HUES48 (cell line): Measurements from ENCODE around the gene XPC.

Source experiments
- H3K27ac ChIP-seq: one replicate; pipeline ENCODE4 v1.7.0; 2013; ENCODE audit warnings: low read depth, low read length, inconsistent platforms
- H3K27me3 ChIP-seq: 2 replicates; pipeline ENCODE4 v1.6.1; 2013; ENCODE audit warnings: mild to moderate bottlenecking, low read length; ENCODE audit not compliant: control insufficient read depth, insufficient read depth
- H3K36me3 ChIP-seq: 2 replicates; pipeline ENCODE4 v1.6.1; 2013; ENCODE audit warnings: low read length; ENCODE audit not compliant: control insufficient read depth, insufficient read depth
- H3K4me1 ChIP-seq: 2 replicates; pipeline ENCODE4 v1.6.1; 2013; ENCODE audit warnings: mild to moderate bottlenecking, low read length; ENCODE audit not compliant: control insufficient read depth, insufficient read depth
- H3K4me3 ChIP-seq: 2 replicates; pipeline ENCODE4 v1.5.1; 2013; ENCODE audit warnings: mild to moderate bottlenecking, low read depth, low read length
- H3K9ac ChIP-seq: 2 replicates; pipeline ENCODE4 v1.6.1; 2013; ENCODE audit warnings: mild to moderate bottlenecking, low read depth, low read length, moderate library complexity
- H3K9me3 ChIP-seq: 2 replicates; pipeline ENCODE4 v1.6.1; 2013; ENCODE audit warnings: low read length; ENCODE audit not compliant: control insufficient read depth, insufficient read depth

XPC gene

DNA sequence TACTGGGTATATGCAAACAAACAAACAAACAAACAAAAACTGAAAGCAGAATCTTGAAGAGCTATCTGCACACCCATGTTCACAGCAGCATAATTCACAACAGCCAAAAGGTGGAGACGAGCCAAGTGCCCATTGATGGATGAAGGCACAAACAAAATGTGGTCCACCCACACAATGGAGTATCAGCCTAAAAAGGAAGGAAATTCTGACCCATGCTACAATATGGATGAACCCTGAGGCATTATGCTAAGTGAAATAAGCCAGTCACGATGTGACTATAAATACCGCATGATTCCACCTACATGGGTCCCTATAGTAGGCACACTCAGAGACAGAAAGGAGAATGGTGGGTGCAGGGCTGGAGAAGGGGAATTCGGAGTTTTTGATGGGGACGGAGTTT lies 24.1 kb downstream of the XPC start:
- H3K9me3 ChIP-seq, result no peaks in the 10 kb centered on the region
- H3K4me1 ChIP-seq, result no peaks in the 10 kb centered on the region
- no peak overlapping the region for H3K4me3 ChIP-seq
- no peaks in the 10 kb centered on the region for H3K27me3 ChIP-seq
- H3K9ac ChIP-seq, result no peak overlapping the region
- peaks cover 70% of the 10 kb centered on the region for H3K36me3 ChIP-seq
- H3K27ac ChIP-seq, result no peak overlapping the region

DNA sequence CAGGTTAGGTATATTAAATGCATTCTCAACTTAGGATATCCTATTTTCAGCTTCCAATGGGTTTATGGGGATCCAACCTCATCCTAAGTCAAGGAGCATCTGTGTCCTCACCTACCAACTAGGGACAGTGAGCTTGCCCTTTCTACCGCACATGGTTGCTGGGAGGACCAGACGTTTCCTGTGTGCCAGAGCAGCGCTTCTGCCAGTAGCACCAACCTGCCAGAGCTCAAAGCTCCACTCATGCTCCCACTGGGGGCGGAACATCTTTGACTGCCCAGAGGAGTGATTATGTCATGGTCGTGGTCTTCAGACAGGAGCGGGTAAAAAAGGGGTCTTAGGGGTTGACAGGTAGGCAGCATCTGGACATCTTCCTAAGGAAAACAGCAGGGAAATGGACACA lies 24.7 kb downstream of the XPC start:
- H3K27ac ChIP-seq, result no peak overlapping the region
- peaks cover 64% of the 10 kb centered on the region for H3K36me3 ChIP-seq
- no peaks in the 10 kb centered on the region for H3K27me3 ChIP-seq
- H3K9ac ChIP-seq, result no peak overlapping the region
- no peaks in the 10 kb centered on the region for H3K4me1 ChIP-seq
- no peak overlapping the region for H3K4me3 ChIP-seq
- no peaks in the 10 kb centered on the region for H3K9me3 ChIP-seq

DNA sequence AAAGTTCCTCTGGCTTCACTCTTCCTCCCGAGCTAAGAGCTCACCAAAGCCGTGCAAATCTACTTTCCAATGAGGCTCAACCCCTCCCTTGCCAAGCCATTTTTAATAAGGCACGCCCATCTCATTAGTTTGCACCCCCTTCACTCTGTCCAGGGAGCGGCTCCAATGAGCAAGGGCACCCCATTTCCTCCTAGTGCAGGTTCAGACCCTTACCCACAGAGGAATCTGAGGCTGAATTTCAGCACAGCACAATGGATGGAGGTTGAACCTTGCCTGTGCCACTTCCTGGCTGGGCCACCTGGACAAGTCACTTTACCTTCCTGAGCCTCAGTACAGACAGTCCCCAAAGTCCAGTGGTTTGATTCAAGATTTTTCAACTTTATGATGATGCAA lies 25.4 kb downstream of the XPC start:
- no peaks in the 10 kb centered on the region for H3K27me3 ChIP-seq
- H3K36me3 ChIP-seq, result peaks cover 60% of the 10 kb centered on the region
- H3K27ac ChIP-seq, result no peak overlapping the region
- no peaks in the 10 kb centered on the region for H3K9me3 ChIP-seq
- H3K4me1 ChIP-seq, result peaks cover 5% of the 10 kb centered on the region; the same call in 1 of the 2 replicates
- no peak overlapping the region for H3K4me3 ChIP-seq
- H3K9ac ChIP-seq, result no peak overlapping the region

DNA sequence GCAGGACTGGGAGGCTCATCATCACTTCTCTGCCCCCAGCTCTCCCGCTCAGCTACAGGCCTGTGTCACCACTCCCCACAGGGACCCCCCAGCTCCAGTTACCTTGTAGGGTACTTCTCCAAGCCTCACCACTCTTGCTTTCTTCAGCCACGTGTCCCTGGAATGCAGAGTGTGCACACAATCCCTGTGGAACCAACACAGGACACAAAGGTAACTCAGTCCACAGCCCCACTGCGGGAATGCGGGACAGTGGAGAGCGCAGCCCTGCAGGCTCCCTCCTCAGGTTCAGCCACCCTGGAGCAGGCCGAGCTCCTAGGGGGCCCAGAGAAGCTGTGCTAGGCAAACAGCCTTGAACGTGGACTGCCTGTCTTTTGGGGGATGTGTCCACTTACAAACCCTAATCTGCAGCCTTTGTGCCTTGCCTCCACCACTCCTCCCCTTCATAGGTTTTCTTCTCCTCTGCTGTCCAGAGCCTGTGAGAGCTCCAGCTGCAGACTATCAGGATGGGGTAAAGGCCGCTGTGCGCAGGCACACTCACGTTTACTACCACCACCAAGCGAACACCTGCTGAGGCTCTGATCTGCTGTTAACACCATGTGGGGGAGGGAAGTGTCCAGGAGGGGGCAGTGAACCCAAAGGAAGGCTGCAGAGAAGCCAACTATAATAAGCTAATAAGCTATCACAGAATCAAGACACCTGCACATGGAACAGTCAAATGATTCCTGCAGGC lies 26.0 kb downstream of the XPC start:
- Histone ChIP-seq H3K27me3 (no peaks in the 10 kb centered on the region), H3K9me3 (no peaks in the 10 kb centered on the region), H3K27ac (no peak overlapping the region), H3K9ac (no peak overlapping the region), H3K4me3 (no peak overlapping the region), H3K36me3 (peaks cover 58% of the 10 kb centered on the region), H3K4me1 (peaks cover 8% of the 10 kb centered on the region; the same call in 1 of the 2 replicates)

DNA sequence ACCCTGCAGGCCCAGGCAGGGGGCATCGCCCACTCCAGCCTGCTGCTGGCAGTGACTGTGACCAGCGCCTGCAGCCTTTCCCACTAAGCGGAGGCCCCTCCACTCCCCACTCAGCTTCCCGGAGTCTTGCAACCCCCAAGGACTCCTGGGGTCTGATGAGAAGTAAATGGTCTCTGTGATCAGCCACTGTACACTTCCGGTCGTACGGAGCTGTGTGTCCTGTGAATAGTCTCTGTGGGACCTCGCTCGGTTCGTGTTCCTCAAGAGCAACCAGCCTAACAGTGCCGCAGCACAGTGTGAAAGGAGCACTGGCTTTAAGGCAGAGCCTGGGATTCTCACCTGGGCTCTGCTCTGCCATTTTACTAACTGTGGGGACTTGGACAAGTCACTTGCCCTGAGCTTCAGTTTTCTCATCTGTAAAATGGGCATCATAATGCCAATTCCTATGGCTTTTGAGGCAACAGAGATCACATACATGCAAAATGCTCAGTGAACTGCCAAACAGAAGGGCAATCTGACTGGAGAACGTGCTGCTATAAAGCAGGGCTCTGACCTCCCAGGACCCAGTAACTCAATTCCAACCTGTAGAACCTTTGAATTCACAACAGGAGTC lies 26.8 kb downstream of the XPC start:
- Histone ChIP-seq H3K4me3 (no peak overlapping the region), H3K9me3 (no peaks in the 10 kb centered on the region), H3K27me3 (no peaks in the 10 kb centered on the region), H3K4me1 (peaks cover 8% of the 10 kb centered on the region; the same call in 1 of the 2 replicates), H3K27ac (no peak overlapping the region), H3K36me3 (peaks cover 58% of the 10 kb centered on the region), H3K9ac (no peak overlapping the region)

DNA sequence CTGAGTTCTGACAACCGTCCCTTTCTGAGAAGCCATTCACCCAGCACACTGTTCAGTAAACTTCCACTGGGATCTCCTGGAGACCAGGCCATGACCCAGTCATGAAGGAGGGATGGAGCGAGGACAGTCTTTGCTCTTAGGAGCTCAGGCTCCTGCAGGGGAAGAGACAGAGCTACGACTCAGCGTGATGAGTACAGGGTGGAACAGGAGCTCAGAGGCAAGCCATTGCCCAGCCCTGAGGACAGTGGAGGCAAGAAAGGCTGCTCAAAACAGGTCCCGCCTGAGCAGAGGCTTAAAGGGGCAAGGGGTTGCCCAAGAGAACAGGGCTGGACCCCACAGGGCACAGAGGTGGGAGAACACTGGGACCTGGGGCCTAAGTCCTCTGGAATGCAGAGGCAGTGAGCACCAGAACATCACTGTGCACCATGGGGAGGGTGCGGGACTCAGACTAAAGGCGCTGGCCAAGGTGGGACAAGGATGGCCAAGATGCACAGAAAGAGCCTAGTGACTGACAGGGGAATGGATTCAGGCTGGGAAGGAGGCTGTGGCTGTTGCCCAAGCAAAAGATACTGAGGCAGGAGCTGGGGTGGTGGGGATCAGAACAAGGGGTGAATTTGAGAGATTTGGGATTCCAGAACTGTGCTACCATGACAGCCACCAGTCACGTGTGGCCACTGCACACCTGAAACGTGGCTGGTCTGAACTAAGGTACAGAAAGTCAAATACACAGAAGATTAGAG lies 27.7 kb downstream of the XPC start:
- no peak overlapping the region for H3K4me3 ChIP-seq
- H3K9me3 ChIP-seq, result no peaks in the 10 kb centered on the region
- no peak overlapping the region for H3K27ac ChIP-seq
- H3K9ac ChIP-seq, result no peak overlapping the region
- peaks cover 8% of the 10 kb centered on the region; the same call in 1 of the 2 replicates for H3K4me1 ChIP-seq
- H3K36me3 ChIP-seq, result peaks cover 59% of the 10 kb centered on the region
- no peaks in the 10 kb centered on the region for H3K27me3 ChIP-seq

DNA sequence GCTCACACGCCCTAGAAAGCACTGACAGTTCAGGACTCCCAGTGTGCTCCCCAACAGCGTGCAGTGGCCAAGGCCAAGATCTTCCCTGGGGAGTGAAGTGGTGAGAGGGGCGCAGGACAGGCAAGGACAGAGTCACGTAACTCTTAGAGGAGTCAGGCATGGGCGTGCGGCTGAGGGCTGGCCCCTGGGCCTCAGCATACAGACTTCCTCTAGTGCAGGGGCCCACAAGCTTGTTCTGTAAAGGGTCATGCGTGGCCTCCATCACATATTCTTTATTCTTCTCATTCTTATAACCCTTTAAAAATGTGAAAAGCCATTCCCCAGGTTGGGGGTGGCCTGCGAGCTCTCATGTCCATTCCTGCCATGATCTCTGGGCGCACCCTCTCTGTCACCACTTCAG lies 28.3 kb downstream of the XPC start:
- no peak overlapping the region for H3K9ac ChIP-seq
- peaks cover 8% of the 10 kb centered on the region; the same call in 1 of the 2 replicates for H3K4me1 ChIP-seq
- no peaks in the 10 kb centered on the region for H3K9me3 ChIP-seq
- no peaks in the 10 kb centered on the region for H3K27me3 ChIP-seq
- H3K27ac ChIP-seq, result no peak overlapping the region
- H3K36me3 ChIP-seq, result peaks cover 64% of the 10 kb centered on the region
- no peak overlapping the region for H3K4me3 ChIP-seq

DNA sequence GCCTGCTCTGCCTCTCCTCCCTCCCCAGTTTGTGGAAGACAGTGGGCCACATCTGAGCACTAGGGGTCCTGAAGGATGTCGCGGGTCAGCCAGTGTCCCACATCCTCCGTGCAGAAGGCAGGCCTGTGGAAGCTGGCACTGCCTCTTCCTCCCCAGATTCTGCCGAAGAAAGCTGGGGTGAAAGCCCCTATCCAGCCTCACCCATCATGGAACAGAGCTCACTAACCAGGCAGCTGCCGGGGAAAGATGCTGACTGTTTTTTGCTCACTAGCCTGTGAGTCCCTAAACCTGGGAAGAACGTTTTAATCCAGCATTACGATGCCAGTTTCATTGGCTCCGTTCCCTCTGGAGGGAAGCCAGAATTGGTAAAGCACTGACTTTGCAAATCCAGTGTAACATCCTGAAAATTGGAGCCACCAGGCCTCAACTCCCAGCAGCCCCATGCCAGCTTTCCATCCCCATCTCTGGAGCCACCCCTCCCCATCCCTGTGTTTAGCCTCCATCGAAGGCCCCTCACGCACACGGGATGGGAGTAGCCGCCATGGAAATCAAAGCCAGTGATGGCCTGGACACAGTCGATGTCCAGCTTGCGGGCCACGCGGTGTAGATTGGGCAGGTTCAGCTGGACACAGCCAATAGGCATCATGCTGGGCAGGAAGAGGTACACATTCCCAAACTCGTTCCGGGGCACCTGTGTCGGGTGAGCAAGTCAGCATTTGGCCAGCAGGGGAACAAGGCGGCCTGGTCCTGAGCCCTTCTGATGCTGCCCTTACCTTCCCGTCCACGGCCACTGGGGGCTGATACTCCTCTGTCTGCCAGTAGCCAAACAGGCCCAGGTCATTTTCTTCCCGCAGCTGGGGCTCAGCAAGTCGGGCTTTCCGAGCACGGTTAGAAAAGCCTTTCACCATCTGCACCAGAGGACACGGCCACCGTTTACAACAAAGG lies 30.1 kb downstream of the XPC start:
- peak overlapping the region; percentile 22 for H3K27ac ChIP-seq
- H3K9me3 ChIP-seq, result no peaks in the 10 kb centered on the region
- peaks cover 52% of the 10 kb centered on the region for H3K36me3 ChIP-seq
- no peak overlapping the region for H3K9ac ChIP-seq
- H3K4me1 ChIP-seq, result peaks cover 14% of the 10 kb centered on the region
- no peaks in the 10 kb centered on the region for H3K27me3 ChIP-seq
- H3K4me3 ChIP-seq, result no peak overlapping the region

DNA sequence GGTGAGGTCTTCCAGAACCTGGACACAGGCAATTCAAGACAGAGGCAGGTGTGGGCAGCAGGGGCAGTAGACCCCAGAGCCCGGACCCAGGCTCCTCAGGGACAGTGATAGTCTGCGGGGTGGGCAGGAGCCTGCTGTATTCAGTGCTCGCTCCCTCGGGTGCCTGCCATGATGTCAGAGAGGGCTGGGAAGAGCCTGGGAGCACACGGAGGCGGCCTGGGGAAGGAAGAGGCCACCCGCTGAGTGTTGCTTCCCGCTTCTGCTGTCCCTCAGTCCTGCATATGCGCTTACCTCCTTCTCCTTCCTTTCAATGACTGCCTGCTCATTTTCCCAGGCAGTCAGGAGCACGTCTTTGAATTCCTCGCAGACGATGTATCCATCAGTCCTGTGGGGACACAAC lies 30.8 kb downstream of the XPC start:
- H3K9me3 ChIP-seq, result no peaks in the 10 kb centered on the region
- no peak overlapping the region for H3K4me3 ChIP-seq
- H3K27ac ChIP-seq, result peak overlapping the region; percentile 36
- H3K36me3 ChIP-seq, result peaks cover 53% of the 10 kb centered on the region
- peaks cover 19% of the 10 kb centered on the region for H3K4me1 ChIP-seq
- H3K9ac ChIP-seq, result no peak overlapping the region
- no peaks in the 10 kb centered on the region for H3K27me3 ChIP-seq

DNA sequence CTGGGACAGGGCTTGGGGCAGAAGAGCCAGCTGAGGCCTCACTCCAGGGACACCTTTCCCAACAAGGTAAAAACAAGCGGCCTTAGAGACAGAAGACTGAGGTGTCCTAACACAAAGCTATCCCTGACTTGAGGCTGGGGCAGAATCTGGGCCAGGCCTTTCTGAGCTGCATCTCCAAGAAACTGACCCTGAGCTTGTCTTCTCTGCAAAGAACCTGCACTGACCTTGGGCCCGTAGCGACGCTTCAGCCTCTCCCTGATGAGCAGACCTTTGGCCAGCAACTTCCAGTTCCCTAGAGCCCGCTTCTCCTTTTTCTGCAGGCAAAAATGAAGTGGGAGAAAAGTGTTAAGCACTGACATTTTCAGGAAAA lies 31.4 kb downstream of the XPC start:
- Histone ChIP-seq H3K36me3 (peaks cover 53% of the 10 kb centered on the region), H3K9ac (no peak overlapping the region), H3K27me3 (no peaks in the 10 kb centered on the region), H3K9me3 (no peaks in the 10 kb centered on the region), H3K4me3 (no peak overlapping the region), H3K4me1 (peaks cover 19% of the 10 kb centered on the region), H3K27ac (peak overlapping the region; percentile 36)
